ENCODE measurements around the gene PGM5.

Gene PGM5

GRCh38 chr9:68446836-68447235 is 90.4 kb downstream of the PGM5 start:
- DNase-seq: no peak

GRCh38 chr9:68447611-68448010 is 91.2 kb downstream of the PGM5 start:
- no peak for DNase-seq

- DNase-seq: no peak
These were observed 98.3 kb downstream of the PGM5 start for GRCh38 chr9:68454579-68455334.

- no peak for DNase-seq
These were observed 99.0 kb downstream of the PGM5 start for GRCh38 chr9:68455451-68455850.

GRCh38 chr9:68457803-68458202 is 101.4 kb downstream of the PGM5 start:
- no peak for DNase-seq

GRCh38 chr9:68458918-68459317 is 102.5 kb downstream of the PGM5 start:
- DNase-seq: no peak

- no peak for DNase-seq
These were observed 105.8 kb downstream of the PGM5 start for GRCh38 chr9:68462105-68462775.

- no peak for DNase-seq
These were observed 113.7 kb downstream of the PGM5 start for GRCh38 chr9:68470067-68470466.

- DNase-seq: no peak
These were observed 114.2 kb downstream of the PGM5 start for GRCh38 chr9:68470634-68471033.

- DNase-seq: no peak
These were observed 115.7 kb downstream of the PGM5 start for GRCh38 chr9:68472119-68472518.

- no peak for DNase-seq
These were observed 117.4 kb downstream of the PGM5 start for GRCh38 chr9:68473790-68474189.

GRCh38 chr9:68476422-68476821 is 120.0 kb downstream of the PGM5 start:
- no peak for DNase-seq

GRCh38 chr9:68476847-68477246 is 120.4 kb downstream of the PGM5 start:
- no peak for DNase-seq

GRCh38 chr9:68480807-68481206 is 124.4 kb downstream of the PGM5 start:
- no peak for DNase-seq

GRCh38 chr9:68482548-68482947 is 126.1 kb downstream of the PGM5 start:
- DNase-seq: no peak

GRCh38 chr9:68488126-68488525 is 131.7 kb downstream of the PGM5 start:
- DNase-seq: no peak

GRCh38 chr9:68489646-68490045 is 133.2 kb downstream of the PGM5 start:
- DNase-seq: no peak

- no peak for DNase-seq
These were observed 136.4 kb downstream of the PGM5 start for GRCh38 chr9:68492806-68493205.

GRCh38 chr9:68493541-68493940 is 137.1 kb downstream of the PGM5 start:
- no peak for DNase-seq

- DNase-seq: no peak
These were observed 137.7 kb downstream of the PGM5 start for GRCh38 chr9:68493958-68494577.

- DNase-seq: no peak
These were observed 138.8 kb downstream of the PGM5 start for GRCh38 chr9:68495247-68495646.

GRCh38 chr9:68496356-68496755 is 139.9 kb downstream of the PGM5 start:
- DNase-seq: no peak

- no peak for DNase-seq
These were observed 141.2 kb downstream of the PGM5 start for GRCh38 chr9:68497629-68498028.

GRCh38 chr9:68498816-68499215 is 142.4 kb downstream of the PGM5 start:
- DNase-seq: no peak
